WTC11 (cell line): ENCODE results near the gene TCF12.

Experiments
- CBFB ChIP-seq: sonication (generic); formaldehyde crosslinking; IDR thresholded peaks from 2 replicates; pipeline ENCODE4 v1.8.1; 2022; ENCODE audit warnings: mild to moderate bottlenecking, low read depth, missing genetic modification reagents
- CREM ChIP-seq: sonication (generic); formaldehyde crosslinking; IDR thresholded peaks from 2 replicates; pipeline ENCODE4 v1.8.1; 2022; ENCODE audit warnings: mild to moderate bottlenecking, missing genetic modification reagents, moderate library complexity
- SMAD4 ChIP-seq: sonication (generic); formaldehyde crosslinking; IDR thresholded peaks from 2 replicates; pipeline ENCODE4 v1.8.0; 2022; ENCODE audit warnings: mild to moderate bottlenecking, missing genetic modification reagents
- TEAD4 ChIP-seq: sonication (generic); formaldehyde crosslinking; IDR thresholded peaks from 2 replicates; pipeline ENCODE4 v1.8.0; 2022; ENCODE audit warnings: mild to moderate bottlenecking, missing genetic modification reagents
- ZNF138 ChIP-seq: sonication (generic); formaldehyde crosslinking; conservative IDR thresholded peaks from 2 replicates; pipeline ENCODE4 v1.8.1; 2022; ENCODE audit warnings: mild to moderate bottlenecking, moderate library complexity, missing genetic modification reagents
- TF ChIP-seq, protein P1 (sequence below): fragments of 200-600 bp; IDR thresholded peaks from 2 replicates; pipeline ENCODE4 v1.8.0; 2022; ENCODE audit warnings: antibody characterized with exemption

DNA sequence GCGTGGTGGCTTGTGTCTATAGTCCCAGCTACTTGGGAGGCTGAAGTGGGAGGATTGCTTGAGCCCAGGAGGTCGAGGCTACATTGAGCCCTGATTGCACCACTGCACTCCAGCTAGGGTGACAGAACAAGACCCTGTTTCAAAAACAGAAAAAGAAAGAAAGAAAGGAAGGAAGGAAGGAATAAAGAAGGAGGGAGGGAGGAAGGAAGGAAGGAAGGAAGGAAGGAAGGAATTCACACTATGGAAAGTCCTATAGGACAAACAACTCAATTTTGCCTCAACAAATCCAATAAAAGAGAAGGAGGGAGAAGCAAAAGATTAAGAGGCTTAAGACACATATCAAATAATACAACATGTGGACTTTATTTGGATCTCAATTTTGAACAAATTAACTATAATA lies 16.5 kb upstream of the TCF12 start:
- TF ChIP-seq SMAD4 (CRISPR knock-in tag) (no peak), CREM (CRISPR knock-in tag) (no peak), CBFB (no peak), ZNF138 (CRISPR knock-in tag) (no peak), TEAD4 (CRISPR knock-in tag) (no peak)
- TF ChIP-seq, protein P1, sequence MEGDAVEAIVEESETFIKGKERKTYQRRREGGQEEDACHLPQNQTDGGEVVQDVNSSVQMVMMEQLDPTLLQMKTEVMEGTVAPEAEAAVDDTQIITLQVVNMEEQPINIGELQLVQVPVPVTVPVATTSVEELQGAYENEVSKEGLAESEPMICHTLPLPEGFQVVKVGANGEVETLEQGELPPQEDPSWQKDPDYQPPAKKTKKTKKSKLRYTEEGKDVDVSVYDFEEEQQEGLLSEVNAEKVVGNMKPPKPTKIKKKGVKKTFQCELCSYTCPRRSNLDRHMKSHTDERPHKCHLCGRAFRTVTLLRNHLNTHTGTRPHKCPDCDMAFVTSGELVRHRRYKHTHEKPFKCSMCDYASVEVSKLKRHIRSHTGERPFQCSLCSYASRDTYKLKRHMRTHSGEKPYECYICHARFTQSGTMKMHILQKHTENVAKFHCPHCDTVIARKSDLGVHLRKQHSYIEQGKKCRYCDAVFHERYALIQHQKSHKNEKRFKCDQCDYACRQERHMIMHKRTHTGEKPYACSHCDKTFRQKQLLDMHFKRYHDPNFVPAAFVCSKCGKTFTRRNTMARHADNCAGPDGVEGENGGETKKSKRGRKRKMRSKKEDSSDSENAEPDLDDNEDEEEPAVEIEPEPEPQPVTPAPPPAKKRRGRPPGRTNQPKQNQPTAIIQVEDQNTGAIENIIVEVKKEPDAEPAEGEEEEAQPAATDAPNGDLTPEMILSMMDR, result no peak
